ENCODE measurements around the gene SCLY.
"Not testable (repeated sequence)": the region's sequence is repeated elsewhere in the genome, so short reads cannot be mapped to it uniquely, and the experiment has no call there.

The SCLY gene

DNA sequence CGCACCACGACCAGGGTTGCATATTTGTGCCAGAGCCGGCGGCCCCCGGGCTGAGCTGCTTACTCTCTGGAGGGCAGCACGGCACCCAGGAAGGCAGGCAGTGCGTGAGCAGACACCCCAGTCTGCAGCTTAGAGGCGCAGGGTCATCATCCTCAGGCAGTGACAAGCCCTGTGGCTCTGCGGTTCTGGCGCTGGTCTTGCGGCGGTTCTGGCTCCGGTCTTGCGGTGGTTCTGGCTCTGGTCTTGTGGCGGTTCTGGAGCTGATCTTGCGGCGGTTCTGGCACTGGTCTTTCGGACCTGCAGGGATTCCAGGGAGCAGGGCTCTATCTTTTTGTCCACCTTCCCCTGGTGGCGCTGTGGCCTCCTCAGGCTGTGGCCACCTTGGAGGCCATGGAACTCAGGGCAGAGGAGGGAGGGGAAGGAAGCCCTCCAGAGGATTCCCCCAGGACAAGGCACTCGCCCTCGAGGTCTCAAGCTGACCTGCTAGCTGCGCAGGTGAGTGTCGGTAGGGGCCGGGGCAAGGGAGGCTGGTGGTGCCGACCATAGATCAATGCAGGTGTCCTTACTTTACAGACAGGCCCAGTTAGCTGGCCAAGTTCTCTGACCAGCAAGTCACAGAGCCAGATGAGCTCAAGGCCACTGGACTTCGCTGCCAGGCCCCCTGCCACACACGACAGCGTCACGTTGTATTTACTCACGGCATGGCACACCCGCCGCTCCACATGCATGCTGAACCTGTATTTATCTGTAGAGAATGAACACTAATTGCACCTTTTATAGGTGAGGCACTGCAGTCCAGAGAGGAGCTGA is 54.3 kb downstream of the SCLY start:
- DNase-seq = no peak

DNA sequence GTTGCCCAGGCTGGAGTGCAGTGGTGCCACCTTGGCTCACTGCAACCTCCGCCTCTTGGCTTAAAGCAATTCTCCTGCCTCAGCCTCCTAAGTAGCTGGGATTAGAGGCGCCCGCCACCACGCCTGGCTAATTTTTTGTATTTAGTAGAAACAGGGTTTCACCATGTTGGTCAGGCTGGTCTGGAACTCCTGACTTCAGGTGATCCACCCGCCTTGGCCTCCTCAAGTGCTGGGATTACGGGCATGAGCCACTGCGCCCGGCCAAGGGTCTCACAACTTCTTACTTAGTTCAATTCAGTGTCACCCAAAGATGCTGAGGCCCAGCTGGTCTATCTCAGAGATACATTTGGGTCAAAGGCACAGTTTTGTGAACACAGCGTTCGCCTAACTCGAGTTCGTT is 54.9 kb downstream of the SCLY start:
- not testable (repeated sequence) for DNase-seq

DNA sequence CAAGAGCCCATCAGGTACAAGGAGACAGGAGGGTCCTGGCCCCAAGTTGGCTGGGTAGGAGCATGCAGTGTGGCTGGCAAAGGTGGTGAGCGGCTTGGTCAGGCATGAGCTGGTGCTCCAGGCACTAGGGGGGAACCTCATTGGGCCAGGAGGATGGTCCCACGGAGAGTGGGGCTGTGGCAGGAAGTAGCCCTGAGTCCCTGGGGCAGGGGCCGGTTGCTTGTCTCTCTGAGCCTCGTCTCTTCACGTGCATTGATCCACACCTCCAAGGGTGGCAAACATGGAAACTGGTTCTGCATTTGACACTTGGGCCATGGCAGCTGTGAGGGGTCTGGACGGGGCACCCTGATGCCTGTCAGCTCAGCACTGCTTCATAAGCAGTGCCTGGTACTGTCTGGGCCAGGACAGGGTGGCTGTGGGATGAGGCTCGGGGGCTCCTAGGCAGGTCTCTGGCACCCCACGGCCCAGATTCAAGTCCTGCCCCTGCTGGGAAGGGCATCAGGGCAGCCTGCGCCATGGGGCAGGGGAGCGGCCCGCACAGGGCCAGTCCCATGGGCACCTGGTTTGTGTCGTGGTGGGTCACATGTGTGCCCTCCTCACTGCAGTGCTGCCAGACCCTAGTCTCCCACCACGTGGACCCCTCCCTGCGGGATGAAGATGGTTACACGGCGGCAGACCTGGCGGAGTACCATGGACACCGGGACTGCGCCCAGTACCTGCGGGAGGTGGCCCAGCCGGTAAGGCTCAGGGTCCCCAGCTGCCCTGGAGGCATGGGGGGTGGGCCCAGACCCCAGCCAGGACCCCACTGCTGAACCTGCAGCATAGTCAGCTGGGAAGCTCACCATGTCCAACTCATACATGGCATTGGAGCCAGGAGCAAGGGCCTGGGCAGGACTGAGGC is 55.7 kb downstream of the SCLY start:
- no peak for DNase-seq

DNA sequence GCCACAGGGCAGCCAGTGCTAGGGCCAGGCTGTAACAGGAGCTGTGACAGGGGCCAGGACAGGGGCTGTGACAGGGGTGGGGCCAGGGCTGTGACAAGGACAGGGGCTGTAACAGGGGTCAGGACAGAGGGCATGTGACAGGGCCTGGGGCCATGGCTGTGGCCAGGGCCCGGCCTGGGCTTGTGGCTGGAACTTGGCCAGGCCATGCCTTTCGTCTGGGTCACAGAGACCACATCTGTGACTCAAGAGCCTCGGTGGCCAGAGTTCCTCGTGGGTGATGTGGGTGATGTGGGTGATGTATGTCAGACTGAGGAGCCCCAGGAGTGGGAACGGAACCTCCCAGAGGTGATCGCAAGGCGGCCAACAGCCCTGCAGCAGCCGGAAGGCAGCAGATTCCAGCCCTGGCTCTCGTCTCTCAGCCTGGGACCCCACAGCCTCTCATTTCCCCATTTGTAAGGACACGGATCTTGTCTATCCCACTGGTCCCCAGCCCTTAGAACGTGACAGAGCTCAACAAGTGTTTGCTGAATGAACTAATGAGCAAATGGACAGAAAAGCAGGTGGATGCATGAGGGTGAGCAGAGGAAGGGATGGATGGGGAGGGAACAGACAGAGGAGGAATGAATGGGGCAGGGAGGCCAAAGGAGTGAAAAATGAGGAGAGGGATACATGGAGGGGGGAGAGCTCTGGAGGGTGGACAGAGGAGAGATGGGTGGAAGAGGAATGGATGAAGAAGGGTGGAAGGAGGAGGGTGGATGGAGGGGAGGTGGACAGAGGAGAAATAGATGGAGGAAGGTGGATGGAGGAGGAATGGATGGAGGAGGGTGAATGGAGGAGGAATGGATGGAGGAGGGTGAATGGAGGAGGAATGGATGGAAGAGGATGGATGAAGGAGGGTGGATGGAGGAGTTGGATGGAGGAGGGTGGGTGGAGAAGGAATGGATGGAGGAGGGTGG is 56.7 kb downstream of the SCLY start:
- DNase-seq = no peak

DNA sequence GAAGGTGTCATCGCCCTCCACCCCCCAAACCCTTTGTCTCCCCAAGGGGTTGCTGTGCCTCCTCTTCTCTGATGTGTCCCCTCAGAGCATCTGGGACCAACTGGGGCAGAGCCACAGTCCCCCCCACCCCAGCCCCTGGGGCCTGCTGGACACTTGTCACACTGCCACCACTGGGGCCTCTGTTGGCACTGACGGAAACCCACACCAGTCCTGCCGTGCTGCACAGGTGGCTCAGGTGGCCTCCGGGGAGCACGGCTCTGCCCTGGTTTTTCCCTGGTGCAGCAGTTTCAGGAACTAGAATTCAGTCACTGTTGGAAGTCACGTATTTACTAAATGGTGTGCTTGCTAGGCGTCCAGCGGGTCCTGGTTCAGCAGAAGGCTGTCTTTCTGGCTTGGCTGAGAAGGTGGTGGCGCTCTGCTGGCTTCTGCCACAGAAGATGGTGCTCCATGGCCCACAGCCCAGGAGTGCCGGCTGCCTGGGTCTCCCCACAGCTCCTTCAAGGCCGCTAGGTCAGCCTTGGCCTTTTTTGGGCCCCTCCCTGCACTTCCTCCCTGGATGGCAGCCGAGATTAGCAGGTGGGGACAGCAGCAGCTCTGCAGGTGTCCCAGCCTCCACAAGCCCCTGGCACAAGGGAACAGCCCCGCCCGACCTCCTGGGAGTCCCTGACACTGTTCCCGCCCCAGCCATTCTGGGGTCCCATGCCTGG is 59.1 kb downstream of the SCLY start:
- DNase-seq = no peak

DNA sequence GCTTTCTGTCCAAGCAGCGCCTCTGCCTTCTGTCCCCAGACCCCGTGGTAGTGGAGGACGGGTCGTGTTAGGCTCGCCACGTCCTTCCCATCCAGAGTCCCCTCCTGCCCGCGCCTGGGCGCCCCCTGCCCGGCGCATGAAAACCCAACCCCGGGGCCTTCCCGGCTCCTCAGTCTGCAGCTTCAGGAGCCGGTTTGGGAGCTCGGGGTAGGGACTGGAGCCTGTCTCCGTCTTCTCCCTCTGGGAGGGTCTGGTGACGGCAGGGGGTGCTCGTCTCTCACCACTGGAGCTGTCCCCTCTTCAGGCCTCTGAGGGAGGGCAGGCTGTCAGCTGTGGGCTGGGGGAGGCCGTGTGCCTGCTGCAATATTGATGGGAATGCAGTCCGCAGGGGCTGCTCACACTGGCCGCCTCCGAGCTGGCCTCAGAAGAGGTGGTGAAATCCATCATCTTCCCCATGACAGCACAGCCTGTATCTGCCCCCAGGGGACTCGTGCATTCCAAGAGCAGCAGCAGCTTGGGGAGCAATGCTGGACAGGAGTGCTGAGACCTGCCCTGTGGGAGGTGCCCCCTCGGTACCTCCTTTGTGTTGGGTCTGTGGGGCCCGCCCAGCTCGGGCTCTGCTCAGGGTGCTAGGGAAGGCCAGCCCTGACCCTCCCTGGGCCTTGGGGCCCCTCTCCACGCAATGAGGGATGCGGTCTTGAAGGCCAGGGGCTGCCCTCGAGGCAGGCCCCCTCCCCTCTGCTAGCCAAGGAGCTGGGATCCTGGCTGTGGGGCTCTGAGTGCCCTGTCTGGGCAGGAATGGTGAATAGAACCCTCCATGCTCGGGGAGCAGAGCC is 59.9 kb downstream of the SCLY start:
- no peak for DNase-seq

DNA sequence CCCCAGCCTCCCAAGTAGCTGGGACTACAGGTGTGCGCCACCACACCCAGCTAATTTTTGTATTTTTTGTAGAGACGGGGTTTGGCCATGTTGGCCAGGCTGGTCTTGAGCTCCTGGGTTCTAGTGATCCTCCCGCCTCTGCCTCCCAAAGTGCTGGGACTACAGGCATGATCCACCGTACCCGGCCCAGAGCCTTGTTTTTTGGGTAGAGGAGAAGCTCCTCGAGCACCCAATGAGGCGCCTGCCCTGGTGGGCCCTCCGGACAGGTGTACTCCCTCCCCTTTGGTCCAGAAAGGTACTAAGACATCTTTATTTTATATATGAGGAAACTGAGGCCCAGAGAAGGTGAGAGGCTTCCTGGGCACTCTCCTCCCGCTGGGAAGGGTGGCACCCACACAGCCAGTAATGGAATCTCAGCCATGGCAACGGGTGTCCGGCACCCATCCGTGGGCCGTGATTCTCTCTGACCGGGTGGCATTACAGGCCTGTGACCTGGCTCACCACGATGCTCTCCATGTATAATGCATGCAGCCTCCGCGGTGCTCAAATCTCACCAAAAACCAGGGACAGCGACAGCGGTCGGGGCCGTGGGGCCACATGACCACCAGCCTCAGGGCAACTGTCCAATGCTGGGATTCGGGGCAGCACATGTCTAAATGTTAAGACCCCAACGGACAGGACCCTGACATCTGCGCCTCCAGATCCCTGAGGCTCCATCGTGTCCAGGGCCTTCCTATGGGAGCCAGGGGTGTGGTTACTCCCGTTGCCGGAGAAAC is 60.9 kb downstream of the SCLY start:
- DNase-seq = no peak

DNA sequence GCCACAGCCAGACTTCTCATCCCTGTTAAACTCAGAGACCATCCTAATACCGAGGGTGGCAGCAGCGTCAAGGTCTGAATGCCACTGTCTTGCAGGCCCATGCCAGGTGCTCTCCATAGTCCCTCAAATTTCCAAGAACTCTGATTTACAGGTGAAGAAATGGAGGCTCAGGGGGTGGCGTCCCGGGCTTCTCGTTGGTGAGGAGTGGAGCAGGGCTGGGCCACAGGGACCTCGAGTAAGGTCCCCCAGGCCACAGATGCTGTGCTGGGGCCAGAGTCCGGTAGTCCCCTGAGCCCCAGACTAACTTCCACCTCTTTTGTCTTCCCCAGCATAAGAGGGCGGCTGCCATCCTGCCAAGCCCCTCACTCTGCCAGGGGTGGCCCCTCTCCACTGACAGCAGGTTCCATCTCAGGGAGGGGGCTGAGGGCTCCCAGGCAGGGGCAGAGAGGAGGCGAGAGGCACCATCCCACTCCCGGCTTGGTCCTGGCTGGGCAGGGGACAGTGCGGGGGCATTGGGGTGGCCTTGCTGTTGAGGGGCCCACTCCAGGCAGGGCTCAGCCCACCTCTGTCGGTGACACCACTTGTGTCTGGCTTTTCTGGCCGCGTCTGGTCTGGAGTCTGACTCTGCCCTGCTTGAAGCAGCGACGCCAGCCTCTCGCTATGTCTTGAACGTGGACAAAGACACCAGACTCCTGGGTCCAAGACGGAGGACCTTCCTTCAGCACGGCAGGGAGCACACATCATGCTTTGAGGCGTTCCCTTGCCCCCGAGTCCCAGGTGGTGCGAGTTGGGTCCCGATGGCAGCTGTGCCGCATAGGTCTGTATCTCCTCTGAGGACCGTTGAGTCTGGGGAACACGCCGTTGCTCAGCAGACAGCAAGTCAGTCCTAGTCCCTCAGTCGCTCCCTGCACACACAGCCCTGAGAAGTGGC is 61.8 kb downstream of the SCLY start:
- DNase-seq = no peak

DNA sequence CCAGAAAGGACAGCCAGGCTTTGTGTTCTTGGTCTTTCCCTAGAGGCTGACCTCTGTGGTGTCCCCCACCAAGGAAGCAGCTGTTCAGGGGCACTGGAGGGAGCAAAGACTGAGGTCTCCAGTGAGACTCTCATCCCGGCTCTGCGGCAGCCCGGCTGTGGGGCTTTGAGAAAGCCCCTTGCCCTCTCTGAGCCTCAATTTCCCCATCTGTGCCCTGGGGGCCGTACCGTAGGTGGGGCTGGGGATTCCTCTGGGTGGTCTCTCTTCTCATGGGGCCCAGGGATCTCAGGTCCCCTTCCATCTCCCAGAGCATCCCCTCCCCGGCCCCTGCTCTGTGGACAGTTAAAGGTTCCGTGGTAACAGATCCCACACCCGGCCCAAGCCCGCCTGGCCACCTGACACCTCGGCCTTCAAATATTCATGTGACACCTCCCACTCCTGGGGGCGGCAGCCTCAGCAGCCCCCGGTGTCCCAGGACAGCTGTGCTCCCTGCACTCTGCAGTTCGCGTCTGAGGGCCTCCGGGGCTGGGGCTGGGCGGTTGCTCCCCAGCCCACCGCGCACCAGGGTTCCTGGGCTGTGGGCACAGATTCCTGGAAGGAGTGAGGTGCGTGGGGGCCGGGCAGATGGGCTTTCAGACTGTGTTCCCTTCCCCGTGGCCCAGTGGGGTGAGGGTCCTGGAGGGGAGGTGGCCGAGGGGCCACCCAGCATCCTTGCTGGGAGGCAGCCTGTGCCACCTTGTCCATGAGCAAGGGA is 62.6 kb downstream of the SCLY start:
- no peak for DNase-seq

DNA sequence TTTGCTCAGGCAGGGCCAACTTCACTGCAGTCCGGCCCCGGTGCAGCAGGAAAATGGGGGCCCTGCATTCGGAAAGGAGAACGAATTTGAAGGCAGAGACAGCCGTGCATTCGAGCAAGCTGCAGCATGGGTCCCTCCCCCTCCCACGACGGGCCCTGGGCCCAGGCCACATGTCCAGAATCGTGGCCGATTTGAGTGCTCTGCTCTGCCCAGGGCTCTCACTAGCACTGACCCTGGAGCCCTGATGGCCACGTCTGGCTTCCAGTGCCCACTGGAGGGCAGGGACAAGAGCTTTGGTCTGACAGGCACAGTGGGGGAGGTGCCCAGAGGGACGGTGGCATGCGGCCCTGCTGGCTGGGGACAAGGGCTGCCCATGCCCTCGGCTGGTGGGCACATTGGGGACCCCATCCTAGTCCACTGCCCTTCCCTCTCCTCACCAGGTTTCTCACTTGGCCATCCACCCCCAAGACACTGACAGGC is 63.2 kb downstream of the SCLY start:
- no peak for DNase-seq

DNA sequence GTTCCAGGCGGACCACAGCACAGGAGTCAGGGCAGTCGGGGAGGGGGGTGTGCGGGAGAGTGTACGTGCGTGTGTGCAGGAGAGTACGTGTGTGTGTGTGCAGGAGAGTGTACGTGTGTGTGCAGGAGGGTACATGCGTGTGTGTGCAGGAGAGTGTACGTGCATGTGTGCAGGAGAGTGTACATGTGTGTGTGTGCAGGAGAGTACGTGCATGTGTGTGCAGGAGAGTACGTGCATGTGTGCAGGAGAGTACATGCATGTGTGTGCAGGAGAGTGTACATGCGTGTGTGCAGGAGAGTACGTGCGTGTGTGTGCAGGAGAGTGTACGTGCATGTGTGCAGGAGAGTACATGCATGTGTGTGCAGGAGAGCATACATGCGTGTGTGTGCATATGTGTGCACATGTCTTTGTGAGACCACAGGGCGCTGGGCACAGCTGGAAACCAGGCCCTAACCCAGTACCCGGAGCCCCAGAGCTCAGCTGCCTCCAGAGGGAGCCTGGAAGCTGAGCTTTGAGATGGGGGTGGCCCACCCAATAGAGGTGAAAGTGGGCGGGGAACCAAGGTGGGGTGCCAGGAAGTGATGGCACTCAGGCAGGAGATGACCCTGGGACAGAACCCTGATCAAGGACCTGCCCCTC is 63.8 kb downstream of the SCLY start:
- no peak for DNase-seq

DNA sequence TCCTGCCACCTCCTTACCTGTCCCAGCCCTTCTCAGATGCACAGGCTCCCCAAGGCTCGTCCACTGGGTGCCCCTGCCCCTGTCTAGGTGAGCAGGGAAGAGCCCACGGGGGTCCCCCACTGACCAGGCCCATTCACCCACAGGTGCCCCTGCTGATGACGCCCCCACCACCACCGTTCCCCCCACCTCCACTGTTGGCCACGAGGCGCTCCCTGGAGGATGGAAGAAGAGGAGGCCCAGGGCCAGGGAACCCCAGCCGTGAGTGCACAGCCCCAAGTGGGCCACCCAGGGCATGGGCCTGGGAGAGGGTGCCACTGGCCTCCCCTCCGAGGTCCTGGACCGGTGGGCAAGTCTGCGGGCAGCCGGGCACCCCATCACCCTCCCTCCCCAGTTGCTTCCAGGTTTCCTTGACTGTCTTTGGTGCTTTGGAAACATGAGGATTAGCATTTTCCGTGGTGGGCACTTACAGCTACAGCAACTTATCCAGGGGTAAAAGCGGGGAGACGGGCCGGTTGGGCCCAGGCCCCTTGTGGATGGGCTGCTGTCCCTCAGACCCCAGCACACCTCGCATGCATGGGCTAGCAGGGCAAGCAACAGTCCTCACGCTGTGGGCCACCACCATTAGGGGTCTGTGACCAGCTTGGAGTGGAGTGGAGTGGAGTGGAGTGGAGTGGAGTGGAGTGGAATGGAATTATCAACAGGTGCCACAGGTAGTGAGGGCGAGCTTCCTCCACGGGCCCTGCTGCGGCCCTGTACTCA is 64.5 kb downstream of the SCLY start:
- no peak for DNase-seq

DNA sequence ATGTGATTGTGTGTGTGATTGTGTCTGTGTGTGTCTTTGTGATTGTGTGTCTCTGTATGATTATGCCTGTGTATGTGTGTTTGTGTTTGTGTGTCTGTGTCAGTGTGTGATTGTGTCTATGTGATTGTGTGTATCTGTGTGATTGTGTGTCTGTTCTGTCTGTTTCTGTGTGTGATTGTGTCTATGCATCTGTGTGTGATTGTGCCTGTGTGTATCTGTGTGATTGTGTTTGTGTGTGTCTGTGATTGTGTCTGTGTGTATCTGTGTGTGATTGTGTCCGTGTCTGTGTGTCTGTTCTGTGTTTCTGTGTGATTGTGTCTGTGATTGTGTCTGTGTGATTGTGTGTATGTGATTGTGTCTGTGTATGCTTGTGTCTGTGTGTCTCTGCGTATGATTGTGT is 65.5 kb downstream of the SCLY start:
- no peak for DNase-seq

DNA sequence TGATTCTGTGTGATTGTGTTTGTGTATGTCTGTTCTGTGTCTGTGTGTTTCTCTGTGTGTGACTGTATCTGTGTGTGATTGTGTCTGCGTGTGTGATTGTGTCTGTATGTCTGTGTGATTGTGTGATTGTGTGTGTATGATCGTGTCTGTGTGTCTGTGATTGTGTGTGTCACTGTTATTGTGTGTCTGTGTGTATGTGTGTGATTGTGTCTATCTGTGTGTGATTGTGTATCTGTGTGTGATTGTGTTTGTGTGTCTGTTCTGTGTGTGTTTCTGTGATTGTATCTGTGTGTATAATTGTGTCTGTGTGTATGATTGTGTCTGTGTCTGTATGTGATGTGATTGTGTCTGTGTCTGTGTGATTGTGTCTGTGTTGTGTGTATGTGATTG is 66.0 kb downstream of the SCLY start:
- no peak for DNase-seq

DNA sequence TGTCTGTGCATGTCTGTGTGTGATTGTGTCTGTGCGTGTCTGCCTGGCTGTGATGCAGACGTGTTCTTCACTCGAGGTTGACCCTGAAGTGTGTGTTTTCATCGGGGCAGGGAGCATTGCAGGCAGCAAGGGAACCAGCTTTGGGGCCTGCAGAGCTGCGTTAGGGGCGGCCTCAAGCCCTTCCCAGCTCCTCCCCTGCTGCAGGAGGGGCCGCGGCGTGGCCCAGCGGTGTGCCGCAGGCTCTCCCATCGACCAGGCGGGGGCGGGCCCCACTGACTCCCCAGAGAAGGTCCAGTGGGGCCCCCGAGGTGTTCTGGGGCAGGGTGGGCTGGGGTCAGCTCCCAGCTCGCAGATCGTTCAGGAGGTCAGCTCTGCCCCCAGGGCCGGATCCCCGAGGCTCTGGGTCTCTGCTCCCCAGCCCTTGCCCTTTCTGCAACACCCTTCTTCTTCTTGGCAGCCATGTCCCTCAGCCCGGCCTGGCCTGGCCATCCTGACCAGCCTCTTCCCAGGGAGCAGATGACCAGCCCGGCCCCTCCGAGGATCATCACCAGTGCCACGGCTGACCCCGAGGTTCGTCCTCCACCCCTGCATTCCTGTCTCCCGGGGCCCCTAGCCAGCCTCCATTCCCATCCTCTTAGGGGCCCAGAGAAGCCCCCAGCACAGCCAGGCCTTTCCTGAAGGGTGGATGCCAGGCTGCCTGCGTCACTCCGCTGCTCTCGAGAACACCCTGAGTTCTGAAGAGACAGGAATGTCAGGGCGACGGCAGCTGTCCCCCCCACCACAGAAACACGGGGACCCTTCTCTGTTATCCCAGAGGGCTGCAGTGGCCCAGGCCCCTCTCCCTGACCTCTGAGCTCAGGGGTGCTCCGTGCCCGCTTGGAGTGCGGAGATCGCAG is 66.6 kb downstream of the SCLY start:
- DNase-seq = no peak

DNA sequence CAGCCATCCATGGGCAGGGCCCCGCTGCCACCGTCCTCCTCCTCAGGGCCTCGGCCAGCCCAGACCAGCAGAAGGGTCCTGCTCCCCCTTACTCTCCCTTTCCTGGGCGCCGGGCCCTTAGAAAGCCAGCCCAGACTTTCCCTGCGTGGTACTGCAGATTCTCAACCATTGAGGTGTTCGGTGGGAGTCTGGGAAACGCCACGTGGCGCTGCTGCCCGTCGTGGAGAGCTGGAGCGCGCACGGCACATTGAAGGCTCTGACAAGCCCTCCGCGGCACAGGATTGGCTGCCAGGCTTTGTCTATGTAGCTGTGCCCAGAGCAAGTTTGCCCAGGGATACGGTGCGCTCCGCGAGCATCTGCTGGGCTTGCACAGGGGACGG is 67.2 kb downstream of the SCLY start:
- no peak for DNase-seq
